Measurements from ENCODE around the gene KRR1.
"Not testable (repeated sequence)": the region's sequence is repeated elsewhere in the genome, so short reads cannot be mapped to it uniquely, and the experiment has no call there.

Gene KRR1

GRCh38 chr12:75522124-75522523 lies 10.7 kb upstream of the KRR1 start:
- not testable (repeated sequence) for DNase-seq

DNA sequence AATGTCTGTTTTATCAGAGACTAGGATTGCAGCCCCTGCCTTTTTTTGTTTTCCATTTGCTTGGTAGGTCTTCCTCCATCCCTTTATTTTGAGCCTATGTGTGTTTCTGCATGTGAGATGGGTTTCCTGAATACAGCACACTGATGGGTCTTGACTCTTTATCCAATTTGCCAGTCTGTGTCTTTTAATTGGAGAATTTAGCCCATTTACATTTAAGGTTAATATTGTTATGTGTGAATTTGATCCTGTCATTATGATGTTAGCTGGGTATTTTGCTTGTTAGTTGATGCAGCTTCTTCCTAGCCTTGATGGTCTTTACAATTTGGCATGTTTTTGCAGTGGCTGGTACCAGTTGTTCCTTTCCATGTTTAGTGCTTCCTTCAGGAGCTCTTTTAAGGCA lies 9.8 kb upstream of the KRR1 start:
- DNase-seq = not testable (repeated sequence)

- DNase-seq = no peak
Observed at GRCh38 chr12:75509621-75510020, 1.8 kb downstream of the KRR1 start.

- no peak for DNase-seq
Observed at GRCh38 chr12:75508159-75508558, 3.2 kb downstream of the KRR1 start.

DNA sequence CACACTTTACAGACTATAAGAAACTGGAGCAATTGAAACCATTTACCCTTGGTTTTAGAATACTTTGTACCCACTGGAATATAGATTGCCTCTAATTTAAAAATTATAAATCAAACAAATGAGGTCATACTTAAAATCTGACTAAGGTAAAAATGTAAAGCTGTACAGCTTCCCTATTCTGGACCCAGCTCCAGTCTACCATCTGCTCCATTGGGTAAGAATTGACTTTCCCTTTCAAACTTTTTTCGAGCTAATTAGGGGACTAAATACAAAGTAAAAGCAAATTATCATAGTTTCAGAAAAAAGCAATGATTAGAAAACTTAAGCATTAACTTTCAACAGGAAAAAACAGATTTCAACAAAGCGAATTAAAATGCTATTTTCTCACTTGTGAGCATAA lies 4.3 kb downstream of the KRR1 start:
- no peak for DNase-seq

- DNase-seq = no peak
Observed at GRCh38 chr12:75505706-75506312, 5.6 kb downstream of the KRR1 start.

GRCh38 chr12:75503866-75504265 lies 7.5 kb downstream of the KRR1 start:
- no peak for DNase-seq

- DNase-seq = no peak
Observed at GRCh38 chr12:75503459-75503858, 8.0 kb downstream of the KRR1 start.

- no peak for DNase-seq
Observed at GRCh38 chr12:75491169-75491568, 20.2 kb downstream of the KRR1 start.

- DNase-seq = no peak
Observed at GRCh38 chr12:75489613-75490210, 21.7 kb downstream of the KRR1 start.

DNA sequence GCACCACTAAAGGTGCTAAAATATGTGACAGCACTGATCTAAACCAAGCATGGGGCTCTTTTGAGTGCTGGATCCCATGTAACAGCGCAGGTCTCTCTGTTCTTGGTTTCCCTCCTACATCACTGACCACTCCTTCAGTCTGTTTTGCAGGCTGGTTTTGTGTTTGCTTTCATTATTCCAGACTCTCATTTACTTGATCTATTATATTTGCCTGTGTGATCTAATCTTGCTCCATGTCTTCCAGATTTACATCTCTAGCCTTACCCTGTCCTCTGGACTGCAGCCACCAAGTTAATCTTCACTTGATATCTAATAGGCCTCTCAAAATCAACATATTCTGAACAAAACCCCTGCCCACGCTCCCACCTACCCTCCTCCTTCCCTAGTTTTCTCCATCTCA lies 22.2 kb downstream of the KRR1 start:
- no peak for DNase-seq

- DNase-seq = no peak
Observed at GRCh38 chr12:75488553-75488952, 22.9 kb downstream of the KRR1 start.

- no peak for DNase-seq
Observed at GRCh38 chr12:75487308-75487707, 24.1 kb downstream of the KRR1 start.

DNA sequence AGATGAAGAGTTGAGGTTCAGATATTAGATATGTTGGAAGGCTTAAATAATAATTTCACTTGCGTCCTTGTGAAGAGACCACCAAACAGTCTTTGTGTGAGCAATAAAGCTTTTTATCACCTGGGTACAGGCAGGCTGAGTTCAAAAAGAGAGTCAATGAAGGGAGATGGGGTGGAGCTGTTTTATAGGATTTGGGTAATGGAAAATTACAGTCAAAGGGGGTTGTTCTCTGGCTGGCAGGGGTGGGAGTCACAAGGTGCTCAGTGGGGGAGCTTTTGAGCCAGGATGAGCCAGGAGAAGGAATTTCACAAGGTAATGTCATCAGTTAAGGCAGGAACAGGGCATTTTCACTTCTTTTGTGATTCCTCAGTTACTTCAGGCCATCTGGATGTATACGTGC lies 27.0 kb downstream of the KRR1 start:
- not testable (repeated sequence) for DNase-seq

DNA sequence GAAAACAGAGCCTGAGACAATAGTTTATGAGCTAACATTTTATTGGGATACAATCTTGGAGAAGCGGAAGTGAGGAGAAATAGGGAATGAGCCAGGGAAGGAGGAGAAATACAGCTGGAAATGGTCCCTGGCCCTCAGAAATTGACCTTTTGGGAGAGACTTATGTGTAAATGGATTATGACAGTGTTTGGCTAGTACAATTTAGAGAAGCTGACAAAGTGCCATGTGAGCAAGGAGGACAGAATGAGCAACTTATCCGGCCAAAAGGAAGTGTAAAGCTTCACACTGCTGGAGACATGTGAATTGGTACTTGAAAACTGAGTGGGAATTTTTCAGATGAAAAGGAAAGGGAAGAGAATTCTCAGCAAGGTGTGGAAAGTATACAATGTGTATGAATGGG lies 28.0 kb downstream of the KRR1 start:
- DNase-seq = no peak

DNA sequence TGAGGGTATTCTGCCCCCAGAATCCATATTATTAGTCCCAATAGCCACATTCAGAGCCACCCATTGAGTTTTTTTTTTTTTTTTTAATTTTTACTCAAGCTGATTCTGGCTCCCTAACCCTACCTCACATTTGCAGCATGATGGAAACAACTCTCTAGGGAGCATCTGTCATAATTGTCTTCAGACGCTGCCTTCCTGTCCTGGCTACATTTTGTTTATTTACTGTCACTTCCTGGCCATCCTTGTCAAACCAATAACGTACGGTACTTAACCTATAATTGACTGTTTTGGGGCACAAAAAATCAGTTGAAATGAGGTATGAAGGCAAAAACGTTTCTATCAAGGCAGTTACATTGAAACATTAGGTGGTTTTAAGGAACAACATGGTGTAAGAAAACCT lies 28.8 kb downstream of the KRR1 start:
- DNase-seq = no peak

GRCh38 chr12:75481774-75482173 lies 29.6 kb downstream of the KRR1 start:
- no peak for DNase-seq

DNA sequence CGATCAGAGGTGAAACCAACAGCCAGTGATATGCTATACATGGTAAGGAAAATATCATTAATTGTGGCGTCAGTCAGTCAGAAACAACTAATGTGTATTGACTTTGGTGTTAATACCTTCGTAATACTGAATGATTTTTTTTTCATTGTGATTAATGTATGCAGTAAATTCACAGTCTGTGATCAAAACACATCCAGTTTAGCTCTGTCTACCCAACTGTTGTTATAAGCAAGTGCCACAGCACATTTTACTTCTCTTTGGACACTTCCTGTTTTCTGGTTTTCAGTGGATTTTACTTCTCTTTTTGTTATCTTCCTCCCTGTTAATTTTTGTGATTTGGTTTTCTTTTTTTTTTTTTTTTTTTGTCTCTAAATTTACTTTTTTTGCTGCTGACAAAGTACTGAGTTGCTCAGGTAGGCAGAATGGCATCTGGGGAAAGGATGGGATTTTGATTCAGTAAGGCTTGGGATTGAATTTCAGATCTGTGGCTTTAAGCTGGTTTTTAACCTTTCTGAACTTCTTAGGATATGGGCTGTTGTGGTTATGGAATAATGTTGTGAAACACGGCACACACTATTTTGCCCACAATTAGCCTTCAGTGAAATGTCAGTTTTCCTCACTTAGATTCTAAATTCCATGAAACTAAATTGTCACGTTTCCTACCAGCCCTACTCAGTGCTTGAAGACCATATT lies 30.2 kb downstream of the KRR1 start:
- DNase-seq = no peak

DNA sequence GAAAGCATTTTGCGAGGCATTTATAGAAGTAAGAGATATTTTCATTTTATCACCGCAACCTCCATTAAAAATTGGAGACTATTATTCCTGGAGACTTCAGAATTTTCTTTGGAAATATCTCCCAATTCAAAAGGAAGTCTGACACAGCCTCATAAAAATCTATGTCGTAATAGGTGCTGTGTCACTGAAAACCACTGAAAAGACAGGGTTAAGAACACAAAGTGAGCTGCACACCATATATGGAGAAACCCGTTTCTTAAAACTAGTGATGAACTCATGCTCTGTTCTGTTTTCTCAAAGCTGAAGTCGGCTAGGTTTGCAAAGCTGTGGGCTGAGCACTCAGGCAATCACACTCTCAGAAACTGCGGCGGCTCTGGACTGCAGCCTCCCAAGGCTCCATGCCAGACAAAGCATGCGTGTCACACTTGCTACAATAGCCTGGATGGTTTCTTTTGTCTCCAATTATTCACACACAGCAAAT lies 30.9 kb downstream of the KRR1 start, which contains the start of gene GLIPR1:
Gene GLIPR1 (plus strand): TSS at position 287 of the 481 bp plus-strand sequence. CDS start 126 bp downstream, at position 413.
- peak; percentile 58 for DNase-seq

DNA sequence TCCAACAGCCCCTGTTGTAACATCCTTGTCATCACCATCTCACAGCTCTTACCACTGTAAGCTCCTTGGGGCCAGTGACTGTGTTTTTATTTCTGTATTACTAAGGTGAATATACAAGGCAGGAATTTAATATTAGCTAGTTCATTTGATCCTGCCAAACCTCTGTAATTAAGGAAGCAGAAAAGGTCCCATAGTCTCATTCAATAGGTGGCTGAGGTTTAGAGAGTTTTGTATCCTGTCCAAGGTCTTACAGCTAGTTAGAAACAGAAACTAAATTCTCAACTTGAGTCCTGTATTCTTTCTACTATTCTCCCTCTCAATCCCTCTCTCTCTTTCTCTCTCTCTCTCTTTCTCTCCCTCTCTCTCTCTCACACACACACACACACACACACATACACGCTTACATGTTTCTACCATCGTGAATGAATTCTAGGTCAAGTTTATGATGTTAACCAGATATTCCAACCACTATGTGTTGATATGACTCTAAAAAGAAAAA lies 31.4 kb downstream of the KRR1 start:
- no peak for DNase-seq

DNA sequence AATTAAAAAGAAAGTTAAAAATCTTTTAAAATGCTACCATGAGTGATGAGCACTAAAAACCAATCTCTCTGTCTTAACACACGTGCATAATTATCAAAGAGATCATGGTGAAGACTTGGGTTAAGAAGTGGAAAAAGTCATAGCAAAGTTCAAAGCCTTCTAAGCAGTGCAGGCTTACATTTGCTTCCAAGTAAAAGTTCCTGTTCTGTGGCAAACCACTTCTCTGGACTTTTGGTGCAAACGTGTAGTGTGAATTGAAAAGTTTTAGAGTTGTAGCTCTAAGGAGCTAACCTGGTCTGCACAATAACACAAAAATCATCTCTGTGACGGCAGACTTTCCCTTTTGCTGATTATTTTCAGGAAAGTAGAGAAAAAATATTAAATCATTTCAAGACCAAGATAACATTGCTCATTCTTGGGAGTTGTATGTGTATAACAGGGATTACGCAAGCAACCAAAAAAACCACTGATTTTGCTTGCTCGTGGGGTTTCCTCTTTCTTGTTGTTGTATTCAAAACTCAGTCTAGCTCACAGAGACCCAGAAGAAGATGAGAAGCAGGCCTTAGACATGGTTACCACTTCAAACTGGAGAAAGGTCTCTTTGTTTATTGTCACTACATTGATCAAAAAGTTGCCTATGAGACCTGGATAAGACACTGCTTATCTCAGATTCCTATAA lies 33.2 kb downstream of the KRR1 start:
- no peak for DNase-seq

DNA sequence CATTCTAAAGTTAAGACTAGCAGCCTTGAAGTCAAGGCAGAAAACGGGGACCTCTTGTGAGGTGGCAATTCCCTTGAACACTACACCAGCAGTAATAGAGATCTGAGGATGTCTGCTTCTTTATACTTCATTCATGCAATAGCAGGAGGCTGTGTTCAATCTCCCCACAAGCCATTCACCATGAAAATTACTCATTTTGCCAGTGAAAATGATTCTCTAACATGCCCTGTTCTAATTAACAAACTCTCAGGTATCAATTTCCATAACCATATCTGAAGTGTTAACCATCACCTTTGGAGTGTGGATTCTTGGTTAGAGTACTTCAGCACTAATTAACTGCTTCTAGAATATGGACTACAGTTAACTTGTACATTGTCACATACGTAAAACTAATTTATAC lies 34.3 kb downstream of the KRR1 start:
- no peak for DNase-seq

DNA sequence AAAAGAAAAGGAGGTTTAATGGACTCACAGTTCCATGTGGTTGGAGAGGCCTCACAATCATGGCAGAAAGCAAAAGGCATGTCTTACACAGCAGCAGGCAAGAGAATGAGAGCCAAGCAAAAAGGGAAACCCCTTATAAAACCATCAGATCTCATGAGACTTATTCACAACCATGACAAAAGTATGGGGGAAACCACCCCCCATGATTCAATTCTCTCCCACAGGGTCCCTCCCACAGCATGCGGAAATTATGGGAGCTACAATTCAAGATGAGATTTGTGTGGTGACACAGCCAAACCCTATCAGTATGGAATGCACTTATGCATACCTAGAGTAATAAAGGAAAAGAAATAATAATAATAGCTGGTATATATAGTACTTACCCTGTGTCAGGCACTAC lies 35.3 kb downstream of the KRR1 start:
- no peak for DNase-seq

GRCh38 chr12:75474116-75474515 lies 37.3 kb downstream of the KRR1 start:
- DNase-seq = no peak
